ENCODE results near the gene EXOC6B. TPM values are rescaled to one million over a fixed set of nuclear protein-coding genes. Genes with fewer than 3 reads are reported as not detected.

EXOC6B gene
- total RNA-seq, 4 donors from 2014 or later, result 14.1 to 107 (median 38.5) TPM

- Histone ChIP-seq H3K27ac (no peak overlapping the region), H3K36me3 (no peaks in the 10 kb centered on the region), H3K4me3 (no peak overlapping the region), H3K27me3 (no peaks in the 10 kb centered on the region), H3K4me1 (no peaks in the 10 kb centered on the region), H3K9me3 (no peaks in the 10 kb centered on the region)
- DNase-seq, result no peak
- TF ChIP-seq CTCF (IDR thresholded peaks at IDR 0.05) (no peak), POLR2A (IDR thresholded peaks at IDR 0.05) (no peak)
- intact Hi-C loops (cut with DNase I; ENCODE audit: low total_unique reads), result no loop called here
Measured at GRCh38 chr2:72785517-72785916, 40.3 kb downstream of the EXOC6B start.

DNA sequence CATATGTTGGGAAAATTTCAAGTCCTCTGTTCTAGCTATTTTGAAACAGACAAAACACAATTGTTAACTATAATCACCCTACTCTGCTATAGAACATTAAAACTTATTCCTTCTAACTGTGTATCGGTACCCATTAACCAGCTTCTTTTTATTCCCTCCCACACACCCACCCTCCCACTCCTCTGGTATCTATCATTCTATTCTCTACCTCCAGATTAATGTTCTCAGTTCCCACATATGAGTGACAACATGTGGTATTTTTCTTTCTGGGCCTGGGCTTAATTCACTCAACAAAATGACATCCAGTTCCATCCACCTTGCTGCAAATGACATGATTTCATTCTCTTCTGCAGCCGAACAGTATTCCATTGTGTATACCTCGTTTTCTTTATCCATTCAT is 43.3 kb downstream of the EXOC6B start:
- no peak for DNase-seq
- intact Hi-C loops (cut with DNase I; ENCODE audit: low total_unique reads), result no loop called here
- Histone ChIP-seq H3K9me3 (no peaks in the 10 kb centered on the region), H3K4me1 (no peaks in the 10 kb centered on the region), H3K4me3 (no peak overlapping the region), H3K36me3 (no peaks in the 10 kb centered on the region), H3K27me3 (no peaks in the 10 kb centered on the region), H3K27ac (no peak overlapping the region)
- no peak for TF ChIP-seq CTCF (IDR thresholded peaks at IDR 0.05)
- no peak for TF ChIP-seq POLR2A (IDR thresholded peaks at IDR 0.05)

DNA sequence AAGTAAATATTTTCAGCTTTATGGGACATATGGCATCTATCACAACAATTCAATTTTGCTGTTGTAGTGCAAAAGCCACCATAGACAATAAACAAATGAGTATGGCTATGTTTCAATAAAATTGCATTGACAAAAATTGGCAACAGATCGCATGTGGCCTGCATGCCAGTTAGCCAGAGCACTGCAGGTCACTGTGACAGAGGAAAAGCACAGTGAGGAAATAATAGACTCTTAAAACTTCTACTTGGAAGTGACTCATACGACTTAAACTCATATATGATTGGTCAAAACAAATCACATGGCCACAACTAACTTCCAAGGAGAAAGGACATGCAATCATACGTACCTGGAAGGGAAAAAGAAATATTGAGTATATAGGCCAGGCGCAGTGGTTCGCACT is 44.4 kb downstream of the EXOC6B start:
- no peak overlapping the region for H3K4me3 ChIP-seq
- no peaks in the 10 kb centered on the region for H3K9me3 ChIP-seq
- intact Hi-C loops (cut with DNase I; ENCODE audit: low total_unique reads), result no loop called here
- H3K4me1 ChIP-seq, result no peaks in the 10 kb centered on the region
- no peaks in the 10 kb centered on the region for H3K36me3 ChIP-seq
- no peak overlapping the region for H3K27ac ChIP-seq
- DNase-seq, result no peak
- no peaks in the 10 kb centered on the region for H3K27me3 ChIP-seq
- TF ChIP-seq POLR2A (IDR thresholded peaks at IDR 0.05) (no peak), CTCF (IDR thresholded peaks at IDR 0.05) (no peak)

DNA sequence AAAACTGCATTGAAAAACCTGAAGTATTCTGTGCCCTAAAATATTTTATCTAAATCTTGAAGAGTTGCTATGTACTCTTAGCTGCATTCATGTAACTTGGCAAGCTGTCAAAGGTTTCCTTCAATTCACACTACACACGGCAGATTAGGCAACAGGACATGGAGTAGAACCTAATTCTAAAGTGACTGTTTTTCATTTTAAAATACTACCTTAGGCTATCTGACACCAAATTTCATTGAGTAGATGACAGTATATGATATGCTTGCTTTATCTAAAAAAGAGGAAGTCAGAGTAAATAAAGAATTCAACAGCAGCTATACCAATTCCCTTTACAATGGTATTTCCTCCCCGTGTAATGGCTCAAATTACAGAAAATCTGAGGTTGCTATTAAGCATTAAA is 45.4 kb downstream of the EXOC6B start:
- H3K36me3 ChIP-seq, result no peaks in the 10 kb centered on the region
- H3K4me1 ChIP-seq, result no peaks in the 10 kb centered on the region
- TF ChIP-seq CTCF (IDR thresholded peaks at IDR 0.05), result no peak
- TF ChIP-seq POLR2A (IDR thresholded peaks at IDR 0.05), result no peak
- DNase-seq, result no peak
- no peaks in the 10 kb centered on the region for H3K27me3 ChIP-seq
- H3K4me3 ChIP-seq, result no peak overlapping the region
- intact Hi-C loops (cut with DNase I; ENCODE audit: low total_unique reads), result no loop called here
- peak overlapping the region in 1 of 2 donors; percentile 13 for H3K27ac ChIP-seq
- H3K9me3 ChIP-seq, result no peaks in the 10 kb centered on the region

GRCh38 chr2:72779495-72779894 is 46.3 kb downstream of the EXOC6B start:
- no peaks in the 10 kb centered on the region for H3K27me3 ChIP-seq
- no peak overlapping the region for H3K27ac ChIP-seq
- TF ChIP-seq POLR2A (IDR thresholded peaks at IDR 0.05) (no peak), CTCF (IDR thresholded peaks at IDR 0.05) (no peak)
- intact Hi-C loops (cut with DNase I; ENCODE audit: low total_unique reads), result no loop called here
- no peaks in the 10 kb centered on the region for H3K36me3 ChIP-seq
- DNase-seq, result no peak
- no peaks in the 10 kb centered on the region for H3K4me1 ChIP-seq
- H3K9me3 ChIP-seq, result no peaks in the 10 kb centered on the region
- H3K4me3 ChIP-seq, result no peak overlapping the region
